Dendritic cell treated with granulocyte-macrophage colony-stimulating factor and Interleukin-4, amounts not matched to agents 40 ng/mL and 50 ng/mL, for 4 days (primary cell): ENCODE data around the gene HIBCH.
"Not testable (repeated sequence)": the region's sequence is repeated elsewhere in the genome, so short reads cannot be mapped to it uniquely, and the experiment has no call there.

Source experiments
- H3K27ac Mint-ChIP-seq: one replicate; pipeline ENCODE4 v1.8.0; 2022; ENCODE audit warnings: mild to moderate bottlenecking, mixed read lengths
- H3K27me3 Mint-ChIP-seq: one replicate; pipeline ENCODE4 v1.8.0; 2022; ENCODE audit warnings: mild to moderate bottlenecking, mixed read lengths
- H3K36me3 Mint-ChIP-seq: one replicate; pipeline ENCODE4 v1.8.0; 2022; ENCODE audit warnings: low read depth, mixed read lengths
- H3K4me1 Mint-ChIP-seq: one replicate; pipeline ENCODE4 v1.8.0; 2022; ENCODE audit warnings: low read depth, mixed read lengths
- H3K4me3 Mint-ChIP-seq: one replicate; pipeline ENCODE4 v1.8.0; 2022; ENCODE audit warnings: mild to moderate bottlenecking, moderate library complexity, mixed read lengths
- H3K9me3 Mint-ChIP-seq: one replicate; pipeline ENCODE4 v1.8.0; 2022; ENCODE audit warnings: mixed read lengths
- intact Hi-C: fragments of 100-400 bp; cut with micrococcal nuclease; formaldehyde crosslinking; loops from one replicate; pipeline ENCODE4 v1.15.0; 2022

Gene HIBCH

DNA sequence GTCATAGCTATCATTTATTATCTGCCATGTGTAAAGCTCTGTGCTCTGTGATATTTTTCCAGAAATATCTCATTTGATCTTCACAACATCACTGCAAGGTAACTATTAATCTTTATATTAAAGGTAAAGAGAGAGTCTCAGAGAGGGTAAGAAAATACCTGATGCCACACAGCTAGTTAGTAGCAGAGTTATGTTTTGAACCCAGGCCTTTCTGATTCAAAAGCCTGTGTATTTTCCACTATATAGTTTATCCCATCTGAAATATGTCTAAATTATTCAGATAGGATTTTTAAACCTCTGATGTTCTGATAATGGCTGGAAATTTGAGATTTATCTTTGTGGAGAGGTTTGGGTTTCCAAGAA lies 33.9 kb upstream of the HIBCH start:
- H3K27me3 Mint-ChIP-seq = no peaks in the 10 kb centered on the region
- intact Hi-C loops = no loop called here
- H3K27ac Mint-ChIP-seq = peak overlapping the region; percentile 21
- H3K36me3 Mint-ChIP-seq = peaks cover 10% of the 10 kb centered on the region
- H3K4me1 Mint-ChIP-seq = peaks cover 23% of the 10 kb centered on the region
- H3K4me3 Mint-ChIP-seq = no peak overlapping the region
- H3K9me3 Mint-ChIP-seq = no peaks in the 10 kb centered on the region

DNA sequence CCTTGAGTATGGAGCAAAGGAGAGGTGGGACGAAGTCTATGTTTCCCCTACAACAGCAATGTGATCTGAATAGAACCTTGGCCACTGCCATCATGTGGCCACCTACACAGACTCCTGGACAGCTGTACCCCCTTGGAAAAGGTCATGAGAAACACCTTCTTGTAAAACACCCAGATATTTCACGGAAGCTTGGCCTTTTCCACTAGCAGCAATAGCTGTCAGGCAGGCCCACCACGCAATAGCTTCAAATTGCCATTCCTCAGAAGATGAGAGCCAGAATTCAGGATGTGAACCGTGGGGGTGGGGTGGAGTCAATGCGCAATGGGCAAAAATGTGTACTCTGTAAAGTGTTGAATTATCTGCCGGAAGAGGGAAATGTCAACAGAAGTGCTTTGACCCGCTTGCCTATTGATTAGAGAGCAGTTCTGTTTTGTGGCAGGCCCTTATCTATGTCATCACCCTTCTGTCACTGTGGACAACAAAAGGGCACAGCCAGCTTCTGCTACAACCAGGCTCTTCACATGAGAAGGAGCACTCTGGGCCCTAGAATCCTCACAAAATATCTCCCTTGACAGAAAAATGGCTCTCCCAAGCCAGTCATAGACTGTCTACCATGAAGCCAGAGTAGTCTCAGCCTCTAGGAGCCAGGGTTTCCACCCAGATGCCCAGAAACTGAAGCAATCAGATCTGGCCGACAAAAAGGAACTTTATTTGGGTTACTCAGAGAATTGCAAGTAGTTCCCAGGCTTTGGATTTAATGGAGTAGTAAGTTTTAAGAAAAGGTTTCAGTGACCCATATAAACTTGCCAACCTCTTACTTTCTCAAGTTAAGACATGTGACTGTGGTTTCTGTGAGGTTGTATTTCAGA lies 33.3 kb upstream of the HIBCH start:
- H3K36me3 Mint-ChIP-seq = peaks cover 10% of the 10 kb centered on the region
- peaks cover 23% of the 10 kb centered on the region for H3K4me1 Mint-ChIP-seq
- intact Hi-C loops = no loop called here
- no peak overlapping the region for H3K4me3 Mint-ChIP-seq
- no peaks in the 10 kb centered on the region for H3K27me3 Mint-ChIP-seq
- peak overlapping the region; percentile 21 for H3K27ac Mint-ChIP-seq
- H3K9me3 Mint-ChIP-seq = no peaks in the 10 kb centered on the region

DNA sequence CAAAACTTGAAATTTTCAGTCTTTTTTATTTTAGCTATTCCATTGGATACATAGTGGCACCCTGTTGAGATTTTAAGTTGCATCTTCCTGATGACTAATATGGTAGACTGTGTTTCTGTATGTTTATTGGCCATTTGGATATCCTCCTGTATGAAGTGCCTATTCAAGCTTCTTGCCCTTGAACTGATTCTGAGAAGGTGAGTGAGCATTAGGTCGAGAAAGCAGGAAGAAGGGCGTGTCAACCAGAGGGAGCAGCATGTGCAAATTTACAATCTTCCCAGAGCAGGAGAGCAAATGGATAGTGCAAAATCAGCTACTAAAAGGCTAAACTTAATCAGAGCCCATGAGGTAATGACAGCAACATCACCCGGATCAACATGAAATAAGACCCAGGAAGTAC lies 32.3 kb upstream of the HIBCH start:
- peaks cover 10% of the 10 kb centered on the region for H3K36me3 Mint-ChIP-seq
- no peaks in the 10 kb centered on the region for H3K27me3 Mint-ChIP-seq
- intact Hi-C loops = no loop called here
- no peak overlapping the region for H3K27ac Mint-ChIP-seq
- no peaks in the 10 kb centered on the region for H3K9me3 Mint-ChIP-seq
- peaks cover 23% of the 10 kb centered on the region for H3K4me1 Mint-ChIP-seq
- H3K4me3 Mint-ChIP-seq = no peak overlapping the region

DNA sequence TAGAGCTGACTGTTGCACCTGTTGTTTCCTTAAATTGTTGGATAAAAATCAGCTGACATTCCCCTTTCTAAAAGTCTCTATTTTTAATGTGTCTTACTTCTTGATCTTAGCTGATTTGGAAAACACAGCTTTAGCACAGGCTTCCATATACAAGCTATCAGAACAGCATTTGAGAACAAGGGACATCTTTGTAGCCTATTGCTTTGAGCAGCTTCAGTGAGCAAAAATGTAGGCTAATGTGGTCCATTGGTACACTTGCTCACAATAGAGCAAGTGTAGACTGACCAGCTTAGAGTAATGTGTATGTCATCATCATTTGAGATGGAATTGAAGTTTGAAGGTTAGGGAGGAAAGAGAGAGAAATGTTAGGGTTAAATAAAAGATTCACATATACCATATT lies 30.7 kb upstream of the HIBCH start:
- intact Hi-C loops = no loop called here
- Mint-ChIP-seq H3K27me3 (no peaks in the 10 kb centered on the region), H3K36me3 (peaks cover 10% of the 10 kb centered on the region), H3K4me1 (peaks cover 24% of the 10 kb centered on the region), H3K4me3 (no peak overlapping the region), H3K9me3 (no peaks in the 10 kb centered on the region), H3K27ac (no peak overlapping the region)

DNA sequence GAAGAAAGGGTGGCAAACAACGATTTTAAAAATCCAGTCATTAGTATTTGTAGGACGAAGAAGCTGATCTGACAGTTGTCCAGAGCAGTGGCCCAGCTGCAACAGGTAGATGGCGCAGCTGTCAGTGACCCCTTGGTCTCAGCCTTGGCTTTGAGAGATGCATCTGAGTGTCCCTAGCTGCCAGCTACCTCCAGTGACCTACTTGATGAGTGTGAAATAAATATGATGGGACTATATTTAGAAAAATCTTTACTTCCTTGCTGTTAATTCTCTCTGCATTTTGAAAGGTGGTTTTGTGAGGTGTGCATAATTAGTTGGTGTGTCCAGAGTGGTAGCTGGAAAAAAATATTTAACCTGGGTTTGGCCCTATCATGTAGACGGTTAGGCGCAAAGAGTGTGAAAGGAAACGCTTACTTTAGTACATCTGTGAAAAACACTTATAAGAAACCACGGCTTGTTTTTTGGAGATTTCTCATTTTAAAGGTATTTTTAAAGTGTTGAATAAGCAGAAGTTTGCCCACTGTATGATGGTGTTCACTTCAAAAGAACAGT lies 24.7 kb upstream of the HIBCH start:
- no peaks in the 10 kb centered on the region for H3K27me3 Mint-ChIP-seq
- no peaks in the 10 kb centered on the region for H3K9me3 Mint-ChIP-seq
- peak overlapping the region; percentile 94 for H3K4me3 Mint-ChIP-seq
- peak overlapping the region; percentile 92 for H3K27ac Mint-ChIP-seq
- H3K4me1 Mint-ChIP-seq = peaks cover 24% of the 10 kb centered on the region
- intact Hi-C loops = loop anchor here (10.0 kb wide), 1 partner anchor 300 kb away; the partner anchor contains the start of gene NAB1
- H3K36me3 Mint-ChIP-seq = peaks cover 7% of the 10 kb centered on the region

DNA sequence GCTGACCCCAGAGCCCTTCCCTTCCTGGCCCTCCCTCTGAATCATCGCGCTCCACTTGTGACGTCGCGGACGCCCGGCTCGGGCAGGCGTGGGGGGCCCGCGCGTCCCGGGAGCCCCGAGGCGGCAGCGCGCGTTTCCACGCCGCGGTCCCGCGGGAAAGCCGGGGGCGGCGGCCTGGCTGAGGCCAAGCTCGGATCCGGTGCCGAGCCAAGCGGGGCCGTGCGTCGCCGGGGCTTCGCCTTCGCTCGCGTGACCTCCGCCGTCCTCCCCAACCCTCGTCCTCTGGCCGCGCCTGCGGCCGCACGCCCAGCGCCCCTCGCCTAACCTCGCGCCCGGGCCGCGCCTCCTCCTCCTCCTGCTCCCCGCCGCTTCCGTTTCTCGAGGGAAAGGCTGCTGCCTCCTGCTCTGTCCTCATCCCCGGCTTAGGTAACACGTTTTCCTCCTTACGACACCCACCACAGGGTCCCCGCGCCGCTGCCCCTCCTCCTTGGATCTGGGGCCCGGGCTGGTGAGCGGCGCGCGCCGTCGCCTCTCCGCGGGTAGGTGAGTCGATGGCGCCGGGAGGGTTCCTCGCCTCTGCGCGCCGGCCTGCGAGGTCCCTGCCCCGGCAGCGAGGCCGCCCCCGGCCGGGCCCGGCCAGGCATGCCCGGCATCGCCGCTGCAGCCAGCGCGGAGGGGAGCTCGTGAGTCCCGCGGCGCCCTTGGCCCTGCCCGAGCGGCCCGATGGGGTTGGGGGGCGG lies 24.1 kb upstream of the HIBCH start, which contains the start of gene INPP1:
Gene INPP1 (plus strand): TSS at position 54 of the 740 bp plus-strand sequence. CDS start 16,514 bp downstream, outside the sequence.
- peaks cover 24% of the 10 kb centered on the region for H3K4me1 Mint-ChIP-seq
- H3K27ac Mint-ChIP-seq = peak within 1 kb of the TSS; percentile 92
- intact Hi-C loops = loop anchor here (2.0 to 10.0 kb wide), 2 partner anchors 25 to 301 kb away; partner anchors contain the start of genes HIBCH and NAB1
- peaks cover 7% of the 10 kb centered on the region for H3K36me3 Mint-ChIP-seq
- H3K9me3 Mint-ChIP-seq = no peaks in the 10 kb centered on the region
- H3K27me3 Mint-ChIP-seq = no peaks in the 10 kb centered on the region
- H3K4me3 Mint-ChIP-seq = peak within 1 kb of the TSS; percentile 94

DNA sequence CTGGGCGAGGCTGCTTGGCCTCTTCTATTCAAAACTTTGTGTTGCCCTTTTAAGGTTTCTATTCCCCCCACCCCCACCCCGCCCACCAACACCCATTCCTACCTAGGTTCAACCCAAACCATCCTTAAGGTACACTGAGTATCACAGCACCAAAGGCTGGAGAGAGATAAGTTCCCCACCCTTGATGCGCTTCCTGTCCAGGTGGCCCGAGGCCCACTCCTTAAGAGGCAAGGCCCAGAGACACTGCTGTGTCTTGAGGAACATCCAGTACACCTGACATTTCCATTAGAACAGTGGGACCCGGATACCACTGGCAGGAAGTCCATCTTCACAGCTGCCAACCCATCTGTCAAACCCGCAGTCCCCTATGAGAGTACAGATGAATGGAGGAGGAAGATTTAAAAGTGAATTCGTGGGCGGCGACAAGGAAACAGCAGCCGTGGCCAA lies 23.5 kb upstream of the HIBCH start:
- Mint-ChIP-seq H3K27ac (peak overlapping the region; percentile 92), H3K27me3 (no peaks in the 10 kb centered on the region)
- intact Hi-C loops = loop anchor here (2.0 to 10.0 kb wide), 2 partner anchors 24 to 302 kb away; partner anchors contain the start of genes HIBCH and NAB1

DNA sequence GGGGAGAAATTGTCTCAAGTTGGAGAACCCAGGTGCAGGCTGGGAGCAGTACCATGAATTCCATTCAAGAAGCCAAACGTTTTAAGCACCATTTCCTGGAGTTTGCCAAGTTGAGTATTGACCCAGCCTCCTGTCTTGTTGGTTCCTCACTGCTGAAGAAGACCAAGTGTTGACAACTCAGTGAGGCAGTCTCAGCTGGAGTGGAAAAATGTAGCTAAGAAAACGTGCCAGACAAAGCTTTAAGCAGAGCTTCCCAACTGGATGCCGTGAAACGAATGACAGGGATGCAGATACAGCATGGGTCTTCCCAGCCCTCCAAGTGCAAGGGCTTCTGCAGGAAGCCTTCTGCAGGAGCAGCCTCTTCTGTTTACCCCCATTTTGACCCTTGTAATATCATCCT lies 23.0 kb upstream of the HIBCH start:
- intact Hi-C loops = loop anchor here (2.0 to 10.0 kb wide), 2 partner anchors 24 to 302 kb away; partner anchors contain the start of genes HIBCH and NAB1
- H3K4me3 Mint-ChIP-seq = no peak overlapping the region

More for the DNA sequence above, 23.5 kb upstream of the HIBCH start:
- H3K4me1 Mint-ChIP-seq = peaks cover 24% of the 10 kb centered on the region
- H3K36me3 Mint-ChIP-seq = peaks cover 7% of the 10 kb centered on the region
- H3K4me3 Mint-ChIP-seq = peak overlapping the region; percentile 94
- H3K9me3 Mint-ChIP-seq = no peaks in the 10 kb centered on the region

DNA sequence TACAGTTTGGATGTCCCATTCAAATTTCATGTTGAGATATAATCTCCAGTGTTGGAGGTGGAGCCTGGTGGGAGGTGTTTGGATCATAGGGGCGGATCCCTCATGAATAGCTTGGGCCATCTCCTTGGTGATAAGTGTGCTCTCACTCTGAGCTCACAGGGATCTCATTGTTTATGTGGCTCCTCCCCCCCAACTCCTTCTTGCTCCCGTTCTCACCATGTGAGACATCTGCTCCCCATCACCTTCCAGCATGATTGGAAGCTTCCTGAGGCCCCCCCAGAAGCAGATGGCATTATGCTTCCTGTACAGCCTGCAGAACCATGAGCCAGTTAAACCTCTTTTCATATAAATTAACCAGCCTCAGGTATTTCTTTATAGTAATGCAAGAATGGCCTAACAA lies 20.7 kb upstream of the HIBCH start:
- intact Hi-C loops = loop anchor here (10.0 kb wide), 1 partner anchor 304 kb away; the partner anchor contains the start of gene NAB1
- peaks cover 16% of the 10 kb centered on the region for H3K4me1 Mint-ChIP-seq
- H3K4me3 Mint-ChIP-seq = no peak overlapping the region
- no peaks in the 10 kb centered on the region for H3K9me3 Mint-ChIP-seq
- H3K27me3 Mint-ChIP-seq = no peaks in the 10 kb centered on the region
- peaks cover 7% of the 10 kb centered on the region for H3K36me3 Mint-ChIP-seq
- H3K27ac Mint-ChIP-seq = no peak overlapping the region

More for the DNA sequence above, 23.0 kb upstream of the HIBCH start:
- H3K36me3 Mint-ChIP-seq = peaks cover 7% of the 10 kb centered on the region
- H3K4me1 Mint-ChIP-seq = peaks cover 24% of the 10 kb centered on the region
- H3K9me3 Mint-ChIP-seq = no peaks in the 10 kb centered on the region
- H3K27ac Mint-ChIP-seq = no peak overlapping the region
- no peaks in the 10 kb centered on the region for H3K27me3 Mint-ChIP-seq

DNA sequence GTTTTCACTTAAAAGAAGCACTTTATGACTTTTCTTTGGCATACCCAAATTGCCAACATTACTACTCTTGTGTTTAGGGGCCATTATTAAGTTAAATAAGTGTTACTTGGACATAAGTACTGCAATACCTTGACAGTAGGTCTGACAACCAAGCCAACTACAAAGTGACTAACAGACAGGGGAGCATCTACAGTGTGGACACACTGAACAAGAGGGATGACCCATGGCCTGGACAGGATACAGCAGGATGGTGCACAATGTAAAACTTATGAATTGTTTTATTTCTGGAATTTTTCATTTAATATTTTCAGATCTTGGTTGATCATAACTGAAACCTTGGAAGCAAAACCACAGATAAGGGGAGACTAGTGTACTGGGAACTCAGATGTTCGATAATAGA lies 19.8 kb upstream of the HIBCH start:
- H3K4me1 Mint-ChIP-seq = peaks cover 14% of the 10 kb centered on the region
- no peak overlapping the region for H3K4me3 Mint-ChIP-seq
- peaks cover 7% of the 10 kb centered on the region for H3K36me3 Mint-ChIP-seq
- no peak overlapping the region for H3K27ac Mint-ChIP-seq
- intact Hi-C loops = no loop called here
- H3K27me3 Mint-ChIP-seq = no peaks in the 10 kb centered on the region
- no peaks in the 10 kb centered on the region for H3K9me3 Mint-ChIP-seq

DNA sequence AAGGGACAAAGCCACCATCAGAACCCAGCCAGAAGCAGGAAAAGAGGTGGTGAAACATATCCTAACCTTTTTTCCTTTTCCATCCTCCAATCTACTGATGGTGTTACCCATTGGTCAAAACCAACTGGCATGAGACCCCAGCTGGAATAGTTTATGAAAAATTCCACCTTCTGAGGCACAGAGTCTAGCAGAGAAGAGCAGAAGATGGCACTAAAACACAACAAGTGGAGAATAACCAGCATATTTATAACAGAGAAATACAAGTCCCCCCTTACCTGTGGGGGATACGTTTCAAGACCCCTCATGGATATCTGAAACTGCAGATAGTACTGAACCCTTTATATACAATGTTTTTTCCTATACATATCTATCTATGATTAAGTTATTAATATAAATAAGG lies 18.8 kb upstream of the HIBCH start:
- Mint-ChIP-seq H3K4me1 (peaks cover 14% of the 10 kb centered on the region), H3K4me3 (no peak overlapping the region), H3K27ac (no peak overlapping the region), H3K27me3 (no peaks in the 10 kb centered on the region), H3K9me3 (no peaks in the 10 kb centered on the region), H3K36me3 (no peaks in the 10 kb centered on the region)
- intact Hi-C loops = no loop called here

DNA sequence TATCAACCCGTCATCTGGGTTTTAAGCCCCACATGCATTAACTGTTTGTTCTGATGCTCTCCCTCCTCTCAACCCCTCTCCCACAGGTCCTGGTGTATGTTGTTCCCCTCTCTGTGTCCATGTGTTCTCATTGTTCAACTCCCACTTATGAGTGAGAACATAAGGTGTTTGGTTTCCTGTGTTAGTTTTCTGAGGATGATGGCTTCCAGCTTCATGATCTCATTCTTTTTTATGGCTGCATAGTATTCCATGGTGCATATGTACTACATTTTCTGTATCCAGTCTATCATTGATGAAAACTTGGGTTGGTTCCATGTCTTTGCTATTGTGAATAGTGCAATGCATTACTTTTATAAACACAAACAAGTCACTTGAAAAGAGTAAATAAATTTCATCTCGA lies 16.8 kb upstream of the HIBCH start:
- H3K36me3 Mint-ChIP-seq = no peaks in the 10 kb centered on the region
- no peak overlapping the region for H3K27ac Mint-ChIP-seq
- H3K4me1 Mint-ChIP-seq = peaks cover 5% of the 10 kb centered on the region
- no peaks in the 10 kb centered on the region for H3K27me3 Mint-ChIP-seq
- H3K4me3 Mint-ChIP-seq = no peak overlapping the region
- no peaks in the 10 kb centered on the region for H3K9me3 Mint-ChIP-seq
- intact Hi-C loops = no loop called here

DNA sequence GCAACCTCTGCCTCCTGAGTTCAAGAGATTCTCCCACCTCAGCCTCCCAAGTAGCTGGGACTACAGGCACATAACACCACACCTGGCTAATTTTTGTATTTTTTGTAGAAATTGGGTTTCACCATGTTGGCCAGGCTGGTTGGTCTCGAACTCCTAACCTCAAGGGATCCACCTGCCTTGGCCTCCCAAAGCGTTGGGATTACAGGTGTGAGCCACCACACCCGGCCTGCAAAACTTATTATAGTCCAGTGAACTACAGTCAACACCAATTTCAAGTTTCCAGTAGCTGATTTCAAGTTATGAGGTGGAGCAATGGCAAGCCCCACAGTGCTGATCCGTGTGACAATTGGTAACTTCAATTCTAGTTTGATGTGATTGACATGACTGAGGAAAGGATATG lies 16.0 kb upstream of the HIBCH start:
- intact Hi-C loops, H3K4me3 Mint-ChIP-seq, H3K27me3 Mint-ChIP-seq, H3K27ac Mint-ChIP-seq, H3K36me3 Mint-ChIP-seq, H3K9me3 Mint-ChIP-seq, H3K4me1 Mint-ChIP-seq: not testable (repeated sequence)

DNA sequence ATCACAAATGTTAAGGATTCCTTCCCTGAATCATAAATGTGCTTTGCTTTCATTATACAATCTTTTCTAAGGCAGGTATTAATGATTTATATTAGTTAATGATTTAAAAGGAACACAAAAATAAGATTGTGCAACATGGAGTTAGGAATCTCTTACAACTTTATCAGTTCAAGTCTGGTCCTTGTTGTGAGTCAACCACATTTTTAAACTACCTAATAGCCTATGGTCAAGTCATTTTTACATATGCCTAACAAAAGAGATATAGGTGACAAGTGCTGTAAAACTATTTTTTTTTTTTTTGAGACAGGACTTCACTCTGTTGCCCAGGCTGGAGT lies 15.6 kb upstream of the HIBCH start:
- Mint-ChIP-seq H3K9me3 (no peaks in the 10 kb centered on the region), H3K27ac (no peak overlapping the region), H3K4me1 (peaks cover 5% of the 10 kb centered on the region), H3K27me3 (no peaks in the 10 kb centered on the region), H3K4me3 (no peak overlapping the region), H3K36me3 (no peaks in the 10 kb centered on the region)
- intact Hi-C loops = no loop called here
